PC-9 (cell line): ENCODE results near the gene CANX.
"Not testable (repeated sequence)": the region's sequence is repeated elsewhere in the genome, so short reads cannot be mapped to it uniquely, and the experiment has no call there.

Source experiments
- CTCF ChIP-seq: fragments of 200-600 bp; sonication (generic); conservative IDR thresholded peaks from 2 replicates; pipeline ENCODE4 v1.6.1; 2017; ENCODE audit warnings: mixed run types, antibody characterized with exemption, mild to moderate bottlenecking, moderate library complexity
- EZH2 ChIP-seq: fragments of 200-600 bp; sonication (generic); IDR thresholded peaks from 2 replicates; pipeline ENCODE4 v1.8.0; 2017; ENCODE audit warnings: antibody characterized with exemption, low read depth

GRCh38 chr5:179649166-179649703 is 49.5 kb upstream of the CANX start:
- not testable (repeated sequence) for TF ChIP-seq CTCF, EZH2
